Thyroid gland (tissue), 4 donors: ENCODE data around the gene ADAMTS15.

Experiments
- POLR2A ChIP-seq, 2 donors: fragments of 450-650 bp; IDR thresholded peaks; one replicate each; pipeline ENCODE4 v1.6.1; 2017; ENCODE audit warnings: antibody characterized with exemption in 2 of 2, mild to moderate bottlenecking in 2 of 2, moderate library complexity in 1 of 2
- TF ChIP-seq, protein P1 (sequence below), 6 experiments: fragments of 200-600 bp in 3 of 6; fragments of 450-650 bp in 3 of 6; sonication (generic) in 3 of 6; IDR thresholded peaks; one replicate each; pipeline ENCODE4 v1.5.1; 2016 to 2019; ENCODE audit warnings: antibody characterized with exemption in 6 of 6, mild to moderate bottlenecking in 2 of 6, inconsistent platforms in 1 of 6, moderate library complexity in 1 of 6

DNA sequence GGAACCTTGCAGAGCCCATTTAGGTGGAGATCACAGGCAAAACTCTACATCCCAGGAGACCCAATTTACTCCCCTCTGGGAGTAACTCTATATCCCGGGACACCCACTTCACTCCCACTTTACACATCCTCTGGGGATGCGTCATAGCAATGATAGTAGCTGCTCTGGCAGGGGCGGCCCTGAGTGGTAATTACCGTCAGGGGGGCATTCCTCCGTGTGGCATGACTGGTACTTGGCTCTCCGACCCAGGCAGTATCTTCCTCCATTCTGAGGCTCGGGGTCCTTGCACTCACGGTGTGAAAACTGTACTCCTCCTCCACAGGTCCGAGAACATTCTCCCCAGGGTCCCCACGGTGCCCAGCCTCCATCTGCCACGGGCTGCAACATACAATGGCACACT lies 37.2 kb upstream of the ADAMTS15 start:
- TF ChIP-seq POLR2A (IDR thresholded peaks at IDR 0.05) = no peak
- TF ChIP-seq, protein P1, sequence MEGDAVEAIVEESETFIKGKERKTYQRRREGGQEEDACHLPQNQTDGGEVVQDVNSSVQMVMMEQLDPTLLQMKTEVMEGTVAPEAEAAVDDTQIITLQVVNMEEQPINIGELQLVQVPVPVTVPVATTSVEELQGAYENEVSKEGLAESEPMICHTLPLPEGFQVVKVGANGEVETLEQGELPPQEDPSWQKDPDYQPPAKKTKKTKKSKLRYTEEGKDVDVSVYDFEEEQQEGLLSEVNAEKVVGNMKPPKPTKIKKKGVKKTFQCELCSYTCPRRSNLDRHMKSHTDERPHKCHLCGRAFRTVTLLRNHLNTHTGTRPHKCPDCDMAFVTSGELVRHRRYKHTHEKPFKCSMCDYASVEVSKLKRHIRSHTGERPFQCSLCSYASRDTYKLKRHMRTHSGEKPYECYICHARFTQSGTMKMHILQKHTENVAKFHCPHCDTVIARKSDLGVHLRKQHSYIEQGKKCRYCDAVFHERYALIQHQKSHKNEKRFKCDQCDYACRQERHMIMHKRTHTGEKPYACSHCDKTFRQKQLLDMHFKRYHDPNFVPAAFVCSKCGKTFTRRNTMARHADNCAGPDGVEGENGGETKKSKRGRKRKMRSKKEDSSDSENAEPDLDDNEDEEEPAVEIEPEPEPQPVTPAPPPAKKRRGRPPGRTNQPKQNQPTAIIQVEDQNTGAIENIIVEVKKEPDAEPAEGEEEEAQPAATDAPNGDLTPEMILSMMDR (IDR thresholded peaks at IDR 0.05) = no peak
